Measurements from ENCODE around the gene CHCHD3. TPM values are rescaled to one million over a fixed set of nuclear protein-coding genes. Genes with fewer than 3 reads are reported as not detected.

Gene CHCHD3
- total and polyA plus RNA-seq, 9 of the 15 experiments (the other 6 are each of a cell fraction or from before 2014, with no cell fraction given), result 66.2 to 279 (median 204) TPM

GRCh38 chr7:132865366-132866143, 216.3 kb downstream of the CHCHD3 start (continued):
- TF ChIP-seq HBP1 (CRISPR knock-in tag; IDR thresholded peaks at IDR 0.05) (no peak), SMAD3 (CRISPR knock-in tag; conservative IDR thresholded peaks at IDR 0.05) (no peak), ETV1 (tag; conservative IDR thresholded peaks at IDR 0.05; ENCODE audit: low read depth) (no peak), TCF7L2 (IDR thresholded peaks at IDR 0.05; ENCODE audit: low read depth, low read length) (no peak), BRCA1 (IDR thresholded peaks at IDR 0.05) (no peak), BRCA1 (CRISPR knock-in tag; IDR thresholded peaks at IDR 0.05) (no peak)

- Histone ChIP-seq H3K27me3 (ENCODE audit: control insufficient read depth in 2 of 2, insufficient read depth in 2 of 2, low read length in 2 of 2) (no peaks in the 10 kb centered on the region), H3K79me2 (ENCODE audit: control insufficient read depth, insufficient read depth, low read length) (no peaks in the 10 kb centered on the region), H3K4me2 (ENCODE audit: insufficient read depth, low read length) (no peak overlapping the region), H3K4me3 (no peak overlapping the region), H3K9me1 (ENCODE audit: control insufficient read depth, insufficient read depth, low read length) (no peaks in the 10 kb centered on the region), H3K27ac (ENCODE audit: extremely low read depth, low read depth, low read length) (no peak overlapping the region), H4K20me1 (replicated peaks; ENCODE audit: control insufficient read depth, insufficient read depth, low read length) (no peaks in the 10 kb centered on the region; the same call in 1 of the 2 replicates), H2AFZ (ENCODE audit: low read depth, low read length) (no peak overlapping the region), H3K9ac (ENCODE audit: insufficient read depth in 1 of 2, low read depth in 2 of 2, low read length in 2 of 2) (no peak overlapping the region), H3K4me1 (replicated peaks in 1 of 2; ENCODE audit: control insufficient read depth in 2 of 2, insufficient read depth in 2 of 2, low read length in 2 of 2) (no peaks in the 10 kb centered on the region; a peak in 1 of 5 replicates), H3K9me3 (replicated peaks; ENCODE audit: control insufficient read depth, insufficient read depth, low read depth, low read length) (no peaks in the 10 kb centered on the region), H3K36me3 (ENCODE audit: control insufficient read depth, insufficient read depth, low read length) (peaks cover 8% of the 10 kb centered on the region; the same call in 1 of the 3 replicates)
- in situ Hi-C loops (cut with MboI) (no loop called here), intact Hi-C loops (cut with micrococcal nuclease) (no loop called here)
- TF ChIP-seq HBP1 (CRISPR knock-in tag; IDR thresholded peaks at IDR 0.05) (0 out of 2 replicates have a peak, but pooled peaks have one; percentile 71), NCOR1 (IDR thresholded peaks at IDR 0.05) (peak; percentile 18; the same call in 1 of the 2 replicates), HDAC1 (IDR thresholded peaks at IDR 0.05) (no peak), OTX1 (CRISPR knock-in tag; IDR thresholded peaks at IDR 0.05) (0 out of 2 replicates have a peak, but pooled peaks have one; percentile 53), ZNF76 (CRISPR knock-in tag; IDR thresholded peaks at IDR 0.05; ENCODE audit: borderline replicate concordance) (no peak), PCBP2 (IDR thresholded peaks at IDR 0.05; ENCODE audit: low read depth, low read length, poor library complexity, severe bottlenecking) (peak; percentile 27), ELF4 (CRISPR knock-in tag; IDR thresholded peaks at IDR 0.05) (0 out of 2 replicates have a peak, but pooled peaks have one; percentile 18), COPS2 (conservative IDR thresholded peaks at IDR 0.05) (no peak), ZBTB26 (CRISPR knock-in tag; IDR thresholded peaks at IDR 0.05) (0 out of 2 replicates have a peak, but pooled peaks have one; percentile 72), HNRNPK (IDR thresholded peaks at IDR 0.05; ENCODE audit: low read depth, low read length, poor library complexity, severe bottlenecking) (peak; percentile 67)
- WGBS (ENCODE audit: insufficient coverage, low coverage, missing lambda C conversion rate), result 71% methylated on average over 4 of the region's 4 CpGs
- ChIA-PET POLR2A (no interaction called here), CTCF (ENCODE audit: low intra/inter-chr PET ratio) (no interaction called here)
- no TSS peak for BruUV-seq (replicated peaks)
- no peak for DNase-seq (ENCODE audit: extremely low read depth in 1 of 4, low spot score in 3 of 4)
- no peak for ATAC-seq
- no peak for FAIRE-seq
These were observed 219.8 kb downstream of the CHCHD3 start for GRCh38 chr7:132861940-132862554.

All from K562 (cell line).